GM23338 (cell line): ENCODE results near the gene GRIK1. TPM values are rescaled to one million over a fixed set of nuclear protein-coding genes. Genes with fewer than 3 reads are reported as not detected.

Experiments
- ATAC-seq: fragments of 200-7000 bp; cut with Tn5 transposase; 3 replicates; pipeline ENCODE4 v1.9.1; 2020
- DNase-seq: peaks from one replicate; pipeline ENCODE4 v3.0.0-alpha.2; 2015; ENCODE audit warnings: low spot score
- H2AFZ ChIP-seq: fragments of 200-600 bp; sonication (generic); 2 replicates; pipeline ENCODE4 v1.8.0; 2016; ENCODE audit warnings: antibody characterized with exemption, mild to moderate bottlenecking, moderate library complexity
- H3F3A ChIP-seq: fragments of 200-600 bp; sonication (generic); replicated peaks from 2 replicates; pipeline ENCODE4 v1.8.0; 2017; ENCODE audit warnings: antibody characterized with exemption, mixed run types, low read depth
- H3K27ac ChIP-seq: fragments of 200-600 bp; sonication (generic); 2 replicates; pipeline ENCODE4 v1.6.1; 2016; ENCODE audit warnings: low read depth
- H3K27me3 ChIP-seq: fragments of 200-600 bp; sonication (generic); 2 replicates; pipeline ENCODE4 v1.8.0; 2016; ENCODE audit warnings: mild to moderate bottlenecking, mixed run types, moderate library complexity; ENCODE audit not compliant: insufficient read depth
- H3K36me3 ChIP-seq: fragments of 200-600 bp; sonication (generic); 2 replicates; pipeline ENCODE4 v1.8.0; 2016; ENCODE audit warnings: mild to moderate bottlenecking; ENCODE audit not compliant: insufficient read depth
- H3K4me1 ChIP-seq: fragments of 200-600 bp; sonication (generic); 2 replicates; pipeline ENCODE4 v1.8.0; 2016; ENCODE audit warnings: mild to moderate bottlenecking, moderate library complexity; ENCODE audit not compliant: insufficient read depth
- H3K4me2 ChIP-seq: fragments of 200-600 bp; sonication (generic); 2 replicates; pipeline ENCODE4 v1.7.1; 2017; ENCODE audit warnings: mixed run types
- H3K4me3 ChIP-seq: fragments of 200-600 bp; sonication (generic); 2 replicates; pipeline ENCODE4 v1.6.1; 2016; ENCODE audit warnings: mixed run types
- H3K79me2 ChIP-seq: fragments of 200-600 bp; sonication (generic); replicated peaks from 2 replicates; pipeline ENCODE4 v1.8.0; 2017; ENCODE audit warnings: mild to moderate bottlenecking; ENCODE audit not compliant: insufficient read depth
- H3K9me2 ChIP-seq: fragments of 200-600 bp; sonication (generic); 2 replicates; pipeline ENCODE4 v1.8.0; 2017; ENCODE audit not compliant: insufficient read depth
- H4K20me1 ChIP-seq: fragments of 200-600 bp; sonication (generic); replicated peaks from 2 replicates; pipeline ENCODE4 v1.8.0; 2017; ENCODE audit warnings: mild to moderate bottlenecking; ENCODE audit not compliant: insufficient read depth
- H3K27ac Mint-ChIP-seq: 2 replicates; pipeline ENCODE4 v1.8.0; 2020; ENCODE audit warnings: inconsistent platforms, mild to moderate bottlenecking, moderate library complexity, mixed read lengths
- H3K27me3 Mint-ChIP-seq: 3 replicates; pipeline ENCODE4 v1.8.0; 2022; ENCODE audit warnings: low read depth, mild to moderate bottlenecking, moderate library complexity, mixed read lengths, inconsistent platforms; ENCODE audit not compliant: insufficient read depth, poor library complexity
- H3K36me3 Mint-ChIP-seq: 3 replicates; pipeline ENCODE4 v1.8.0; 2021; ENCODE audit warnings: low read depth, mild to moderate bottlenecking, inconsistent platforms, moderate library complexity, mixed read lengths
- H3K4me1 Mint-ChIP-seq: 3 replicates; pipeline ENCODE4 v1.8.0; 2020; ENCODE audit warnings: mild to moderate bottlenecking, inconsistent platforms, mixed read lengths
- H3K4me3 Mint-ChIP-seq: 3 replicates; pipeline ENCODE4 v1.8.0; 2021; ENCODE audit warnings: moderate library complexity, mild to moderate bottlenecking, inconsistent platforms, mixed read lengths
- H3K9me3 Mint-ChIP-seq: 3 replicates; pipeline ENCODE4 v1.8.0; 2020; ENCODE audit warnings: moderate library complexity, mild to moderate bottlenecking, inconsistent platforms, mixed read lengths
- CTCF ChIP-seq, 2 experiments: fragments of 200-600 bp in 1 of 2; sonication (generic) in 1 of 2; conservative IDR thresholded peaks; 2 replicates each; pipeline versions ENCODE4 v1.5.1 to v1.6.1; 2016 to 2017; ENCODE audit warnings: antibody characterized with exemption in 2 of 2, low read depth in 2 of 2, mild to moderate bottlenecking in 2 of 2, moderate library complexity in 1 of 2
- ETS1 ChIP-seq: IDR thresholded peaks from 2 replicates; pipeline ENCODE4 v1.6.1; 2016; ENCODE audit warnings: antibody characterized with exemption
- EZH2 ChIP-seq: fragments of 200-600 bp; sonication (generic); IDR thresholded peaks from one replicate; pipeline ENCODE4 v1.8.0; 2017; ENCODE audit warnings: antibody characterized with exemption, mild to moderate bottlenecking, low read depth; ENCODE audit not compliant: unreplicated experiment
- EZH2phosphoT487 ChIP-seq: fragments of 200-600 bp; sonication (generic); IDR thresholded peaks from one replicate; pipeline ENCODE4 v1.8.1; 2018; ENCODE audit warnings: antibody characterized with exemption; ENCODE audit not compliant: unreplicated experiment
- NANOG ChIP-seq: IDR thresholded peaks from 2 replicates; pipeline ENCODE4 v1.6.1; 2016; ENCODE audit warnings: antibody characterized with exemption, borderline replicate concordance
- POLR2AphosphoS5 ChIP-seq: IDR thresholded peaks from 2 replicates; pipeline ENCODE4 v1.6.1; 2016; ENCODE audit warnings: antibody characterized with exemption, low read depth
- REST ChIP-seq: IDR thresholded peaks from one replicate; pipeline ENCODE4 v1.6.1; 2018; ENCODE audit warnings: antibody characterized with exemption; ENCODE audit not compliant: unreplicated experiment
- STAT1 ChIP-seq: IDR thresholded peaks from one replicate; pipeline ENCODE4 v1.6.1; 2016; ENCODE audit warnings: antibody characterized with exemption; ENCODE audit not compliant: unreplicated experiment
- ZNF114 ChIP-seq: fragments of 250-450 bp; sonication (Bioruptor Pico); IDR thresholded peaks from 2 replicates; pipeline ENCODE4 v1.5.0; 2020; ENCODE audit warnings: mild to moderate bottlenecking, moderate library complexity
- ZNF331 ChIP-seq: fragments of 250-450 bp; sonication (Bioruptor Pico); IDR thresholded peaks from 2 replicates; pipeline ENCODE4 v1.5.0; 2020; ENCODE audit warnings: low read depth, mild to moderate bottlenecking, moderate library complexity
- ZNF462 ChIP-seq: fragments of 250-450 bp; sonication (Bioruptor Pico); IDR thresholded peaks from 2 replicates; pipeline ENCODE4 v1.5.0; 2020; ENCODE audit warnings: mild to moderate bottlenecking, moderate library complexity
- polyA plus RNA-seq: library from polyadenylated mRNA; unstranded; fragments of >200 nt; fragmentation: Nextera tagmentation; extraction: Ambion mirVana; gene quantifications from 2 replicates; pipeline ENCODE4 v1.2.1, GENCODE V29; 2016
- total RNA-seq: library from RNA; depleted of rRNA; stranded (reverse); fragments of >200 nt; shearing (Covaris generic); gene quantifications from 2 replicates; pipeline ENCODE4 v1.2.3, GENCODE V29; 2014

The GRIK1 gene
- total and polyA plus RNA-seq, 2 experiments from 2014 or later = 0.18 to 0.42 TPM

GRCh38 chr21:29737186-29737585 lies 202.6 kb downstream of the GRIK1 start:
- Mint-ChIP-seq H3K4me1 (no peaks in the 10 kb centered on the region), H3K27me3 (no peaks in the 10 kb centered on the region), H3K4me3 (no peak overlapping the region), H3K27ac (no peak overlapping the region), H3K36me3 (no peaks in the 10 kb centered on the region), H3K9me3 (no peaks in the 10 kb centered on the region)
- TF ChIP-seq EZH2 (no peak), CTCF (conservative IDR thresholded peaks at IDR 0.05; ENCODE audit: low read depth in 2 of 2) (no peak), REST (no peak), ZNF114 (no peak), STAT1 (no peak), POLR2AphosphoS5 (no peak), EZH2phosphoT487 (no peak), ETS1 (no peak), ZNF331 (CRISPR knock-in tag) (no peak), NANOG (no peak), ZNF462 (CRISPR knock-in tag) (no peak)
- H4K20me1 ChIP-seq = no peaks in the 10 kb centered on the region
- H3K4me3 ChIP-seq = no peak overlapping the region
- H2AFZ ChIP-seq = no peak overlapping the region; the same call in 1 of the 2 replicates
- no peaks in the 10 kb centered on the region for H3K4me1 ChIP-seq
- no peak overlapping the region for H3K4me2 ChIP-seq
- H3K79me2 ChIP-seq = no peaks in the 10 kb centered on the region
- no peaks in the 10 kb centered on the region for H3K36me3 ChIP-seq
- no peaks in the 10 kb centered on the region for H3F3A ChIP-seq
- H3K27me3 ChIP-seq = no peaks in the 10 kb centered on the region
- DNase-seq = no peak
- no peak for ATAC-seq
- H3K27ac ChIP-seq = no peak overlapping the region
- 0 out of 2 replicates have a peak, but pooled peaks cover 4% of the 10 kb centered on the region for H3K9me2 ChIP-seq
